ENCODE measurements around the gene TOM1. TPM values are rescaled to one million over a fixed set of nuclear protein-coding genes. Genes with fewer than 3 reads are reported as not detected.

Gene TOM1
- total RNA-seq, 4 donors from 2014 or later: 127 to 162 (median 143) TPM

DNA sequence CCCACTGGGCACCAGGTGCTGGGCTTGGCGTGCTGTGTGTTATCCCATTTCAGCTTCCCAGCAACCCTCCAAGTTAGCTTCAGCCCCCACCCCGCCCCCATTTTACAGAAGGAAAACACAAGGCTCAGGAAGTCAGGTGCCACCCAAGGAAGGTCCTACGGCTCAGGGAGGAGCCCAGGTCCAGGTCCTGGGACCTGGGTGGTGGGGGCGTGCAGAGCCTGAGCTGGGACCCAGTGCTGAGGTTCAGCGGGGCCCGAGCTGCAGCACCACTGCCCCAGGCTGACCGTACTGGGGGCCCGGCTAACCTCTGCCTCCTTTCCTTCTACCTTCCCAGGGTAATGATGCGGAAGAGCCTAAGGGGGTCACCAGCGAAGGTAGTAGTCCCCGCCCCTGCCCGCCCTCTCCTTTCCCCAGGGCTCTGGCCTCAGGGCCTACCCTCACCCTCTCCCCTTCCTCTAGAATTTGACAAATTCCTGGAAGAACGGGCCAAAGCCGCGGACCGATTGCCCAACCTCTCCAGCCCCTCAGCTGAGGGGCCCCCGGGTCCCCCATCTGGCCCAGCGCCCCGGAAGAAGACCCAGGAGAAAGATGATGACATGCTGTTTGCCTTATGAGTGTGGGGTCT is 47.0 kb downstream of the TOM1 start:
- intact Hi-C loops (cut with DNase I; ENCODE audit: low total_unique reads): loop anchor here (5.0 kb wide), 1 partner anchor 241 kb away; no protein-coding TSS in a partner anchor
- 86 to 89% methylated on average over 19 of the region's 19 CpGs for WGBS, 2 donors
- no peak for DNase-seq (ENCODE audit: low spot score in 2 of 2)
- no peak for TF ChIP-seq POLR2A (IDR thresholded peaks at IDR 0.05)
- no peak overlapping the region for H3K4me3 ChIP-seq (ENCODE audit: low read depth, poor library complexity, severe bottlenecking)

DNA sequence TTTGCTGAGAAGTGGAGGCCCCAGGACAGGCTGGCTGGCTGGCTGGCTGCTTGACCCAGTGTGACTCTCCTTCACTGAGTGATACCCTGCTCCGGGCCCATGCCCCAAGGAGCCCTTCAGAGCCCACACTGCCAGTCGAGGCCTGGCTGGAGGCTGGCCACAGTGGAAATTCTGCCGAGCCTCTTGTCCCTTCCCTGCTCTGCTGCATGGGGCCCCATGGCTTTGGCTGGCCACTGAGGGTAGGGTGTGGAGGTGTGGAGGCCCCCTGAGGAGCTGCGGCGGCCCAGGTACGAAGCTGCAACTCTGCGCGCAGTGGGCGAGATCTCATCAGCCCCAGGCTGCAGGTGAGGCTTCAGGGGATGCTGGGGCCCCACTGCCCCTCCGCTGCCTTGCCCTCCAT is 47.8 kb downstream of the TOM1 start:
- TF ChIP-seq, protein P1, sequence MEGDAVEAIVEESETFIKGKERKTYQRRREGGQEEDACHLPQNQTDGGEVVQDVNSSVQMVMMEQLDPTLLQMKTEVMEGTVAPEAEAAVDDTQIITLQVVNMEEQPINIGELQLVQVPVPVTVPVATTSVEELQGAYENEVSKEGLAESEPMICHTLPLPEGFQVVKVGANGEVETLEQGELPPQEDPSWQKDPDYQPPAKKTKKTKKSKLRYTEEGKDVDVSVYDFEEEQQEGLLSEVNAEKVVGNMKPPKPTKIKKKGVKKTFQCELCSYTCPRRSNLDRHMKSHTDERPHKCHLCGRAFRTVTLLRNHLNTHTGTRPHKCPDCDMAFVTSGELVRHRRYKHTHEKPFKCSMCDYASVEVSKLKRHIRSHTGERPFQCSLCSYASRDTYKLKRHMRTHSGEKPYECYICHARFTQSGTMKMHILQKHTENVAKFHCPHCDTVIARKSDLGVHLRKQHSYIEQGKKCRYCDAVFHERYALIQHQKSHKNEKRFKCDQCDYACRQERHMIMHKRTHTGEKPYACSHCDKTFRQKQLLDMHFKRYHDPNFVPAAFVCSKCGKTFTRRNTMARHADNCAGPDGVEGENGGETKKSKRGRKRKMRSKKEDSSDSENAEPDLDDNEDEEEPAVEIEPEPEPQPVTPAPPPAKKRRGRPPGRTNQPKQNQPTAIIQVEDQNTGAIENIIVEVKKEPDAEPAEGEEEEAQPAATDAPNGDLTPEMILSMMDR (IDR thresholded peaks at IDR 0.05): no peak
- no peak for TF ChIP-seq POLR2A (IDR thresholded peaks at IDR 0.05)

DNA sequence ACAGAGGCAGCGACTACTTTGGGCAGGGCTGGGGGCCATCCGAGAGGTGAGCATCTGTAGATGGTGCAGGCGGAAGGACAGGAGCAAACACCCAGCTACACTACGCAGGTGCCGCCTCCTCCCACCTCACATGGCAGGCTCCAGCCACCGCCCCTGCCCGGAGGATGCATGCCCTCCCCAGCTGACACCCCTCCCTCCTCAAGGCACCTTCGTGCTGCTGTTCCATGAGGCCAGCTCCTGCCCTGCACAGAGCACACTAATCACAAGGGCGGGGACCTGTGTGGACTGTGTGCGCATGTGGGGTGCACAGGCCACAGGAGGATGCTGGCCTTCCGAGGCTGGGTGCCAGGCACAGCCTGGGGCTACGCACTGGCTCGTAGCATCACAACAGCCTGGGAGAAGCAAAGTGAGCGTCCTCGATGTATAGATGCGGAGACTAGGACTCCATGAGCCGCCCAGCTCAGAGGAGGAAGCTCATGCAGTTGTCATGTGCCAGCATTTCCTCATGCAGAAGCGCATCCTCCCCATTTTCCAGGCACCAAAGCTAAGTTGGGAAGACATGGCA is 48.4 kb downstream of the TOM1 start:
- WGBS, 2 donors: 76 to 84% methylated on average over 15 to 18 of the region's 18 CpGs
- intact Hi-C loops (cut with DNase I; ENCODE audit: low total_unique reads): loop anchor here (5.0 kb wide), 1 partner anchor 239 kb away; no protein-coding TSS in a partner anchor
- no peak for TF ChIP-seq POLR2A (IDR thresholded peaks at IDR 0.05)
- TF ChIP-seq, protein P1 (IDR thresholded peaks at IDR 0.05): no peak
- H3K4me3 ChIP-seq (ENCODE audit: low read depth, poor library complexity, severe bottlenecking): no peak overlapping the region
- DNase-seq (ENCODE audit: low spot score in 2 of 2): no peak

More for the DNA sequence above, 47.8 kb downstream of the TOM1 start:
- H3K4me3 ChIP-seq (ENCODE audit: low read depth, poor library complexity, severe bottlenecking): no peak overlapping the region
- no peak for DNase-seq (ENCODE audit: low spot score in 2 of 2)
- 89 to 98% methylated on average over 8 to 10 of the region's 10 CpGs for WGBS, 2 donors
- intact Hi-C loops (cut with DNase I; ENCODE audit: low total_unique reads): loop anchor here (5.0 kb wide), 1 partner anchor 240 kb away; no protein-coding TSS in a partner anchor

DNA sequence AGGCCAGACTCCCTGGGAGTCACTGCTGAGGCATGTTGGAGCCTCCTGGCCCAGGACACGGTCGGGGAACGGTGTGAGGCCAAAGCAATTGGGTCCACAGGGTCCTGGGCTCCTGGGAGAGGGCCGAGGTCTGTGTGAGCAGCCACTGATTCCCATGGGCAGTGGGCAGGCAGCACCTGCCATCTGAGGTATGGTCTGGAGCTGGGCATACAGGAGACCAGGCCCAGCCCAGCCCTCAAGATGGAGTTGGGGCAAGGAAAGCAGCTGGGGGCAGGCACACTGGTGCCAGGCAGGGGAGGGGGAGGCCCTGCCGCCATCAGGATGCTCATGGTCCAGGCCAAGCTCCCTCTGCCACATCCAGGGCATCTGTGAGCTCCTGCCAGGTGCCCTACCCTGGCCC is 49.0 kb downstream of the TOM1 start:
- intact Hi-C loops (cut with DNase I; ENCODE audit: low total_unique reads): loop anchor here (5.0 kb wide), 1 partner anchor 239 kb away; no protein-coding TSS in a partner anchor
- TF ChIP-seq, protein P1 (IDR thresholded peaks at IDR 0.05): no peak
- H3K4me3 ChIP-seq (ENCODE audit: low read depth, poor library complexity, severe bottlenecking): no peak overlapping the region
- DNase-seq (ENCODE audit: low spot score in 2 of 2): no peak
- WGBS, 2 donors: 66 to 83% methylated on average over 4 to 5 of the region's 5 CpGs

DNA sequence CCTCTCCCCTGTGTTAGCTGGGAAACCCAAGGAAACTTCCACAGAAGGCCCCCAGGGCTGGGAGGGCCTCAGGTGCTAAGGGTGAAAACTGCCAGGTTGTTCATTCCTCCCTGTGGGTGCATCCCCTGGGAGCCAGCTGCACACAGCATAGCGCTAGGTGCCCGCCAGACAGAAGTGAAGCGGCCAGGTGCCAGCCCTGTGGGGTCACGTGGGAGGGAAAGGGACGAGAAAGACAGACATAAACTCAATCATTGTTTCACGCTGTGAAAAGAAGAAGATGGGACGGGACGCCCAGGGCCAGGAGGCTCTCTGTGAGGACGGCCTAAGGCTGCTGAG is 49.6 kb downstream of the TOM1 start:
- TF ChIP-seq, protein P1 (IDR thresholded peaks at IDR 0.05): no peak
- no peak for TF ChIP-seq POLR2A (IDR thresholded peaks at IDR 0.05)
- no peak for DNase-seq (ENCODE audit: low spot score in 2 of 2)
- H3K4me3 ChIP-seq (ENCODE audit: low read depth, poor library complexity, severe bottlenecking): no peak overlapping the region
- intact Hi-C loops (cut with DNase I; ENCODE audit: low total_unique reads): loop anchor here (5.0 kb wide), 1 partner anchor 238 kb away; no protein-coding TSS in a partner anchor
- WGBS, 2 donors: 33 to 36% methylated on average over 9 of the region's 9 CpGs

DNA sequence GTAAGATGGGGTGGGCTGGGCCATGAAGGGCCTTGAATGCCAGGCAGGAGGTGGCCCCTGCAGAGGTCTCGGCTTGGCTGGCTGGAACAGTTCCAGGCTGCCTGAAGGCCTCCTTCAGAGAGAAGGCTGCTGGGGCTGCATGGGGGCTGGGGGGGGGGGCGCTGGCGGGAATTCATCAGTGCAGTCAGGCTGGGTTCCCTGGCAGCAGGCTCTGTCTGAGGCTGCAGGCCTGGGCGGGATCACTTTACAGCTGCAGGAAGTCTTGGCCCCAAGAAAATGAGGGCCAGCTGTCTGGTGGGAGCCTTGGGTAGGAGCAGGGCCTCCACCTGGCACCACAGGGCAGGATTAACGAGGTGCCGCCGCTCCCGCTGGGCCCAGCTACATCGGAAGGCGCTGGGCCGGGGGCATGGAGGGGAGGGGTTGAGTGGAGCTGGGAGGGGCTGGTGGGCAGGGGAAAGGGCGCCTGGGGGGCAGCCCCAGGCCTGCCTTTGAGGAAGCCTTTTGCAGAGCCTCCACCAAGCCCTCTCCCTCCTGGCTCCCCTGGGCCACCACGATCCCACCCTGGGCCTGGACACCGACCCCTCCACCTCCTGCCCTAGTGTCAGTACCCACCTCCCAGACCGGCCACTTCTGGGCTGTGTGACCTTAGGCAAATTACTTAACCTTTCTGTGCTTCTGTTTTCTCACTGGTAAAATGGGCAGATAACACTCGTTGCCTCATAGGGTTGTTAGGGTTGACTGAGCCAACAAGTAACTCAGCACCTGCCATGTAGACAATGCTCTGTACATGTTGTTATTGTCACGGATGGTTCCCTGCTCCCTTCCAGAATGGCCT is 50.2 kb downstream of the TOM1 start:
- TF ChIP-seq POLR2A (IDR thresholded peaks at IDR 0.05): no peak
- TF ChIP-seq, protein P1 (IDR thresholded peaks at IDR 0.05): no peak
- WGBS, 2 donors: 27 to 45% methylated on average over 17 of the region's 17 CpGs
- no peak for DNase-seq (ENCODE audit: low spot score in 2 of 2)
- intact Hi-C loops (cut with DNase I; ENCODE audit: low total_unique reads): loop anchor here (5.0 kb wide), 1 partner anchor 237 kb away; no protein-coding TSS in a partner anchor
- no peak overlapping the region for H3K4me3 ChIP-seq (ENCODE audit: low read depth, poor library complexity, severe bottlenecking)
